Activated naive CD8-positive, alpha-beta T cell (primary cell): Measurements from ENCODE around the gene TIPRL.

Source experiments
- H3K27ac Mint-ChIP-seq: one replicate; pipeline ENCODE4 v1.8.0; 2021; ENCODE audit warnings: mixed read lengths
- H3K27me3 Mint-ChIP-seq: one replicate; pipeline ENCODE4 v1.8.0; 2021; ENCODE audit warnings: mixed read lengths
- H3K36me3 Mint-ChIP-seq: one replicate; pipeline ENCODE4 v1.8.0; 2021; ENCODE audit warnings: mixed read lengths
- H3K4me1 Mint-ChIP-seq: one replicate; pipeline ENCODE4 v1.8.0; 2021; ENCODE audit warnings: low read depth, mixed read lengths
- H3K4me3 Mint-ChIP-seq: one replicate; pipeline ENCODE4 v1.8.0; 2021; ENCODE audit warnings: mild to moderate bottlenecking, mixed read lengths
- H3K9me3 Mint-ChIP-seq: one replicate; pipeline ENCODE4 v1.8.0; 2021; ENCODE audit warnings: low read depth, mixed read lengths

The TIPRL gene

GRCh38 chr1:168236836-168237611 is 58.3 kb downstream of the TIPRL start:
- H3K4me1 Mint-ChIP-seq: peaks cover 54% of the 10 kb centered on the region
- H3K4me3 Mint-ChIP-seq: peak overlapping the region; percentile 57
- H3K27ac Mint-ChIP-seq: peak overlapping the region; percentile 83
- H3K27me3 Mint-ChIP-seq: no peaks in the 10 kb centered on the region
- no peaks in the 10 kb centered on the region for H3K9me3 Mint-ChIP-seq
- peaks cover 44% of the 10 kb centered on the region for H3K36me3 Mint-ChIP-seq

- Mint-ChIP-seq H3K4me3 (no peak overlapping the region), H3K9me3 (no peaks in the 10 kb centered on the region), H3K4me1 (peaks cover 37% of the 10 kb centered on the region), H3K36me3 (peaks cover 37% of the 10 kb centered on the region), H3K27ac (no peak overlapping the region), H3K27me3 (no peaks in the 10 kb centered on the region)
Observed at GRCh38 chr1:168243198-168243597, 64.4 kb downstream of the TIPRL start.

DNA sequence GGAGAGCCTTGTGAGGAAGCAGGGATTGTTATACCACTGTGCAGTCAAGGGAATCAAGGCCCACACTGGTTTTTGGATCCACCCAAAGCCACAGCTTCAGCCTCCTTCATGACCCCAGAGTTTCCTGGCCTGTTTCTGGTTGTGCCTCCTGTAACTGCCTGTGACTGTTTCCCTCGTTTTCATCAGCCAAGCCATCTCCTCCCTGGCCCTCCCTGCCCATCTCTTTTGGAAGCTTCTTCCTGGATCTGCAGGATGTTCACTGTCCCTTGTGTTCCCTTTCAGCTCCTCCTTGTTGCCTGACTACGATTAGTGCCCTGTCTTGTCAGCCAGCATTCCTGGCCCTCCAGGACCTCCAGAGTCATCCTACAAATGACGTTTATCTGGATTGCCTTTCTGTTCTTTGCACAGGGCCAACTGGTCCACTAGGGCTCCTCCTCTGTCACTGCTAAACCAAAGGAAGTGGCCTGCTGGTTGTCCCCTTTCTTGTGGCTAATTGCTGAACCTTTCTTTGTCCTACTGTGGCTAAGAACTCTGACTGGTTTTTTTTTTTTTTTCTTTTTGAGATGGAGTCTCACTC is 65.0 kb downstream of the TIPRL start:
- Mint-ChIP-seq H3K27me3 (no peaks in the 10 kb centered on the region), H3K9me3 (no peaks in the 10 kb centered on the region), H3K4me3 (no peak overlapping the region), H3K36me3 (peaks cover 37% of the 10 kb centered on the region), H3K27ac (peak overlapping the region; percentile 52), H3K4me1 (peaks cover 39% of the 10 kb centered on the region)

GRCh38 chr1:168245042-168245441 is 66.3 kb downstream of the TIPRL start:
- peaks cover 32% of the 10 kb centered on the region for H3K36me3 Mint-ChIP-seq
- peaks cover 46% of the 10 kb centered on the region for H3K4me1 Mint-ChIP-seq
- H3K9me3 Mint-ChIP-seq: no peaks in the 10 kb centered on the region
- H3K27ac Mint-ChIP-seq: no peak overlapping the region
- H3K27me3 Mint-ChIP-seq: no peaks in the 10 kb centered on the region
- H3K4me3 Mint-ChIP-seq: no peak overlapping the region

DNA sequence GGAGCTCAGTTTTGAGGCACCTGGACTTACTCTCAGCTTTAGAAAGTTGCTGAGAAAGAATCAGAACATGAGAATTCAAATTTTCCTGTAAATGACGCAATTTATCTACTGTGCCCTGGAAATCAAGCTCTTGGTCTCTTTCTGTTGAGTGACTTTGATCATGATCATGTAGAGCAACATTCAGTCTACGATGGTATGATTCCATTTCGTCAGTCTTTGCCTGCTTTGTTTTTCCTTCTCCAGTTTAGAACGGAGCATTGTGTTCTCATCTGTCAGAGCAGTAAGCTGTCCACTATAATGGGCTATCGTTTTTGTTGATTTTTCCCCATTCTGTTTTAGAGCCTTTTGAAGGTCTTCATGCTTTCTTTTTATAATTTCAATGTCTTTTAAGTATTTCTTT is 67.7 kb downstream of the TIPRL start:
- peaks cover 52% of the 10 kb centered on the region for H3K4me1 Mint-ChIP-seq
- no peaks in the 10 kb centered on the region for H3K27me3 Mint-ChIP-seq
- H3K27ac Mint-ChIP-seq: no peak overlapping the region
- H3K36me3 Mint-ChIP-seq: peaks cover 29% of the 10 kb centered on the region
- no peak overlapping the region for H3K4me3 Mint-ChIP-seq
- H3K9me3 Mint-ChIP-seq: no peaks in the 10 kb centered on the region
